MCF 10A (cell line): ENCODE results near the gene CLEC16A. TPM values are rescaled to one million over a fixed set of nuclear protein-coding genes. Genes with fewer than 3 reads are reported as not detected.

Experiments used
- BruUV-seq: library from RNA; stranded (reverse); fragments of 400-500 nt; replicated peaks from 2 replicates; lab custom pipeline; 2021; lab: Mats Ljungman, UMichigan
- CTCF ChIA-PET: fragments of 300-600 bp; sonication (Branson Sonifier 250); formaldehyde crosslinking; extraction: SDS; loops from one replicate; lab custom pipeline; 2021; ENCODE audit warnings: antibody characterized with exemption, inconsistent platforms; lab: Yijun Ruan, JAX
- POLR2A ChIA-PET: fragments of 300-600, 350-650 bp; sonication (Branson Sonifier 250); formaldehyde crosslinking; extraction: SDS; loops from one replicate; lab custom pipeline; 2020; ENCODE audit warnings: antibody characterized with exemption, inconsistent platforms; lab: Yijun Ruan, JAX
- DNase-seq: peaks from one replicate; pipeline ENCODE4 v3.0.0-alpha.2; 2018; ENCODE audit not compliant: unreplicated experiment
- H3K27ac Mint-ChIP-seq: one replicate; pipeline ENCODE4 v1.8.0; 2022; ENCODE audit warnings: mild to moderate bottlenecking, low read depth, mixed read lengths; ENCODE audit not compliant: unreplicated experiment
- H3K27me3 Mint-ChIP-seq: one replicate; pipeline ENCODE4 v1.8.0; 2022; ENCODE audit warnings: mixed read lengths; ENCODE audit not compliant: insufficient read depth, unreplicated experiment
- H3K36me3 Mint-ChIP-seq: one replicate; pipeline ENCODE4 v1.8.0; 2022; ENCODE audit warnings: mild to moderate bottlenecking, moderate library complexity, mixed read lengths; ENCODE audit not compliant: insufficient read depth, unreplicated experiment
- H3K4me1 Mint-ChIP-seq: one replicate; pipeline ENCODE4 v1.8.0; 2022; ENCODE audit warnings: mixed read lengths; ENCODE audit not compliant: insufficient read depth, unreplicated experiment
- H3K4me3 Mint-ChIP-seq: one replicate; pipeline ENCODE4 v1.8.0; 2022; ENCODE audit warnings: mild to moderate bottlenecking, moderate library complexity, mixed read lengths; ENCODE audit not compliant: unreplicated experiment
- H3K9me3 Mint-ChIP-seq: one replicate; pipeline ENCODE4 v1.8.0; 2022; ENCODE audit warnings: mixed read lengths; ENCODE audit not compliant: unreplicated experiment
- intact Hi-C: fragments of 100-400 bp; cut with micrococcal nuclease; formaldehyde crosslinking; loops from 2 replicates; pipeline ENCODE4 v1.14.1; 2022
- total RNA-seq: library from RNA; stranded (reverse); gene quantifications from 2 replicates; pipeline ENCODE4 v1.2.3, GENCODE V29; 2022
- TF ChIP-seq, protein P1 (sequence below): fragments of 200-600 bp; IDR thresholded peaks from one replicate; pipeline ENCODE4 v1.8.0; 2022; ENCODE audit warnings: antibody characterized with exemption, mild to moderate bottlenecking; ENCODE audit not compliant: unreplicated experiment

The CLEC16A gene
- total RNA-seq, 1 experiment from 2014 or later: 32.4 TPM

DNA sequence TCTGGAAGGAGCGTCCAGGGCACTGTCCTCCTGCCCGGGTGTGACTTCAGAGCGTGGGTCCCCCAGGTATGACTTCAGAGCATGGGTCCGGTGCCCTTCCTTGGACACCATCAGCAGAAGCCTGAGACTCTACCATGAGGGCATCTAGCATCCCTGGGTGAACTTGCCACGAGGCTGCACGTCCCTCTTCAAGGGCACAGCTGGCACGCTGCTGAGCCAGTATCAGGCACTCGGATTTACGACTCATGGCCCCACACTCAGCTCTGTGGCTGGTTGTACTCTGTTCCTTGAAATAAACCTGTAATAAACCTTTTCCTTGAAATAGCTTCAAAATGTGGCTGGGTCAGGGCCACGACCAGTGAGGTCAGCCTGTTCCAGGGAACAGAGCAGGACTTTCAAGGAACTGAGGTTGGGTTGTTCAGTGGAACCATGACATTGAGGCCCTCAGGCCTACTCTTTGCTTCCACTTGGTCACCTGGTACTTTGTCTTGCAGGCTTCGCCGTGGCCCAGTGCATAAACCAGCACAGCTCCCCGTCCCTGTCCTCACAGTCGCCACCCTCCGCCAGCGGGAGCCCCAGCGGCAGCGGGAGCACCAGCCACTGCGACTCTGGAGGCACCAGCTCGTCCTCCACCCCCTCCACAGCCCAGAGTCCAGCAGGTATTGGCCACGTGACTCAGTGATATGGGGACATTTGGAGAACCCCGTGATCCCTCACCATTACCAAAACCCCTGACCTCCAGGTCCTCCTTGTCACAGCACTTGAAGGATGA, 221.7 kb downstream of the CLEC16A start:
- no peak for DNase-seq
- no TSS peak for BruUV-seq
- Mint-ChIP-seq H3K4me3 (no peak overlapping the region), H3K9me3 (no peaks in the 10 kb centered on the region), H3K27ac (no peak overlapping the region), H3K27me3 (no peaks in the 10 kb centered on the region), H3K4me1 (no peaks in the 10 kb centered on the region), H3K36me3 (peaks cover 26% of the 10 kb centered on the region)
- ChIA-PET CTCF (interaction anchor here (1.1 kb wide), 1 partner anchor 29 kb away, joined by 4 read pairs; no protein-coding TSS in a partner anchor), POLR2A (interaction anchor here (0.7 kb wide), 1 partner anchor 14 kb away, joined by 3 read pairs; no protein-coding TSS in a partner anchor)
- TF ChIP-seq, protein P1, sequence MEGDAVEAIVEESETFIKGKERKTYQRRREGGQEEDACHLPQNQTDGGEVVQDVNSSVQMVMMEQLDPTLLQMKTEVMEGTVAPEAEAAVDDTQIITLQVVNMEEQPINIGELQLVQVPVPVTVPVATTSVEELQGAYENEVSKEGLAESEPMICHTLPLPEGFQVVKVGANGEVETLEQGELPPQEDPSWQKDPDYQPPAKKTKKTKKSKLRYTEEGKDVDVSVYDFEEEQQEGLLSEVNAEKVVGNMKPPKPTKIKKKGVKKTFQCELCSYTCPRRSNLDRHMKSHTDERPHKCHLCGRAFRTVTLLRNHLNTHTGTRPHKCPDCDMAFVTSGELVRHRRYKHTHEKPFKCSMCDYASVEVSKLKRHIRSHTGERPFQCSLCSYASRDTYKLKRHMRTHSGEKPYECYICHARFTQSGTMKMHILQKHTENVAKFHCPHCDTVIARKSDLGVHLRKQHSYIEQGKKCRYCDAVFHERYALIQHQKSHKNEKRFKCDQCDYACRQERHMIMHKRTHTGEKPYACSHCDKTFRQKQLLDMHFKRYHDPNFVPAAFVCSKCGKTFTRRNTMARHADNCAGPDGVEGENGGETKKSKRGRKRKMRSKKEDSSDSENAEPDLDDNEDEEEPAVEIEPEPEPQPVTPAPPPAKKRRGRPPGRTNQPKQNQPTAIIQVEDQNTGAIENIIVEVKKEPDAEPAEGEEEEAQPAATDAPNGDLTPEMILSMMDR: no peak
- intact Hi-C loops: no loop called here

DNA sequence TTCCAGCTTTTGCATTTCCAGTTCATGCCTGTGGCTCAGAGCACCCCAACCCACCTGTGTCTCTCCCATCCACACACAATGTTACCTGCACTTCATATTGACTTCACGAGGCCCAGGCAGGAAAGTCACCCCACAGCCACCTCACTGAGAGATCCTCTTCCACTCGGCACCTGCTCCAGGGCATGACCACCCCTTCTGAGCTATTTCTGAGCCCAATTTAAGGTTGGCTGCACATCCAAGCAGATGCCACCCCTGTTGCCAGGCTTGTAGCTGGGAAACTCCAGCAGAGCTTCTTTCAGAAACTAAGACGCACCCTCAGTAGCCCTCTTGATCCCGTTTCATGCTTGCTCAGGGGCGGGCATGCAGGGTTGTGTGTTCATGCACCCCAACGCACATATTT, 223.2 kb downstream of the CLEC16A start:
- POLR2A ChIA-PET: no interaction called here
- H3K9me3 Mint-ChIP-seq: no peaks in the 10 kb centered on the region
- peaks cover 26% of the 10 kb centered on the region for H3K36me3 Mint-ChIP-seq
- no peak overlapping the region for H3K4me3 Mint-ChIP-seq
- H3K4me1 Mint-ChIP-seq: no peaks in the 10 kb centered on the region
- DNase-seq: no peak
- TF ChIP-seq, protein P1: no peak
- BruUV-seq: no TSS peak
- H3K27me3 Mint-ChIP-seq: no peaks in the 10 kb centered on the region
- H3K27ac Mint-ChIP-seq: no peak overlapping the region
- intact Hi-C loops: no loop called here
- CTCF ChIA-PET: interaction anchor here (1.0 kb wide), 1 partner anchor 90 kb away, joined by 3 read pairs; no protein-coding TSS in a partner anchor

DNA sequence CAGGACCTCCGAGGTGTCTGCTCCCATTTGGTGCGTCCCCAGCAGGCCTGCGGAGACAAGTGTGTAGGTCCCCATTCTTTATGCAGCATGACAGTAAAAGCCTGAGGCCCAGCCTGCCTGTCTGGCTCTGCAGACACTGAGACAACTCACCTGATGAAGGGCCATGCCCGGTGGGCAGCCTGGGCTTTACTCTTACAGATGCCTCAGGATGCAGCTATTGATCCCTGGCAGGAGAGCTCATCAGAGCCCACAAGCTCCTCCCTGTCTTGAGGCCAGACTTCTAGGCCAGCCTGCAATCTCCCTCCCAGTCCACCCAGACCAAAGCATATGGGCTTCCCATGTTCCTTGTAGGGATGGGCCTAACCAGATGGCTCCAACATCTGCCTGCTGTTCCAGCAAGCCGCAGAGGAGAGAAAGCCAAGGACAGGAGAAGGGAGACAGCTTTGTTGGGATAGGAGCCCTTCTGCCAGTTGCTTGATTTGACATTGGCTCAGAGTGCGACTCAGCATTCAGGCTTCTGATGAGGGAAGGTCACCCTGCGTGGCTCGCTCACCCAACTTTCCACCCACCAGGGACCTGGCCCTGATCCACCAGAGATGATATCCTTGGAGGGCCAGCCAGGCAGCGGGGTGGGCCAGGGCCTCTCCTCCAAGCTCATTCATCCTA, 224.2 kb downstream of the CLEC16A start:
- POLR2A ChIA-PET: interaction anchor here (1.2 kb wide), 1 partner anchor 34 kb away, joined by 3 read pairs; no protein-coding TSS in a partner anchor
- Mint-ChIP-seq H3K9me3 (no peaks in the 10 kb centered on the region), H3K27ac (no peak overlapping the region), H3K27me3 (no peaks in the 10 kb centered on the region), H3K4me3 (no peak overlapping the region), H3K4me1 (no peaks in the 10 kb centered on the region), H3K36me3 (peaks cover 26% of the 10 kb centered on the region)
- no TSS peak for BruUV-seq
- intact Hi-C loops: no loop called here
- DNase-seq: no peak
- TF ChIP-seq, protein P1: no peak
- CTCF ChIA-PET: no interaction called here

DNA sequence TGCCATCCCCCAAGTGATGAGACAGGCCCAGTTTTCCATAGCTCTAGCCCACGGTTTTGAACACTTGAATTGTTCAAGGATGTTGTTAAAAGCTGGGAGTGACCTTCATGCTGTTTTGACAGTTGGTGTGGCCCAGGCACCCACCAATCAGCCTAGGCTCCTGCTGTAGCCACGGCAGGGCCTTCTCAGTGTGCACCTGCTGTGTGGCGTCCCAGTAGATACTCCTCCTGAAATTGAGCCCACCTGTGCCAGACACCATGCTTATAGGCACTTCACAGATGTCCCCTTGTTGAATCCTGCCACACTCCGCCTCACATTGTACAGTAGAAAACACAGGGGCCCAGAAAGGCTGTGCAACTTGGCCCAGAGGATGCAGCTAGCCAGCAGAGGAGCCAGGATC, 225.3 kb downstream of the CLEC16A start:
- POLR2A ChIA-PET: interaction anchor here (0.6 kb wide), 1 partner anchor 20 kb away, joined by 3 read pairs; no protein-coding TSS in a partner anchor
- CTCF ChIA-PET: no interaction called here
- intact Hi-C loops: no loop called here
- no TSS peak for BruUV-seq
- Mint-ChIP-seq H3K9me3 (no peaks in the 10 kb centered on the region), H3K4me1 (no peaks in the 10 kb centered on the region), H3K4me3 (no peak overlapping the region), H3K36me3 (peaks cover 30% of the 10 kb centered on the region), H3K27me3 (no peaks in the 10 kb centered on the region), H3K27ac (no peak overlapping the region)
- DNase-seq: no peak
- TF ChIP-seq, protein P1: no peak
